Breast epithelium (tissue), 3 donors: ENCODE data around the gene CELF5.

Experiments used
- POLR2A ChIP-seq: fragments of 450-650 bp; IDR thresholded peaks from one replicate; pipeline ENCODE4 v1.6.1; 2016; ENCODE audit warnings: antibody characterized with exemption, mild to moderate bottlenecking, moderate library complexity
- POLR2AphosphoS5 ChIP-seq, 3 donors: sonication (generic); formaldehyde crosslinking; IDR thresholded peaks; one replicate each; pipeline ENCODE4 v1.6.1; 2017; ENCODE audit warnings: antibody characterized with exemption in 3 of 3
- TF ChIP-seq, protein P1 (sequence below), 3 donors: fragments of 450-650 bp; IDR thresholded peaks; one replicate each; pipeline ENCODE4 v1.5.1; 2016 to 2017; ENCODE audit warnings: antibody characterized with exemption in 3 of 3, mild to moderate bottlenecking in 3 of 3, moderate library complexity in 3 of 3

DNA sequence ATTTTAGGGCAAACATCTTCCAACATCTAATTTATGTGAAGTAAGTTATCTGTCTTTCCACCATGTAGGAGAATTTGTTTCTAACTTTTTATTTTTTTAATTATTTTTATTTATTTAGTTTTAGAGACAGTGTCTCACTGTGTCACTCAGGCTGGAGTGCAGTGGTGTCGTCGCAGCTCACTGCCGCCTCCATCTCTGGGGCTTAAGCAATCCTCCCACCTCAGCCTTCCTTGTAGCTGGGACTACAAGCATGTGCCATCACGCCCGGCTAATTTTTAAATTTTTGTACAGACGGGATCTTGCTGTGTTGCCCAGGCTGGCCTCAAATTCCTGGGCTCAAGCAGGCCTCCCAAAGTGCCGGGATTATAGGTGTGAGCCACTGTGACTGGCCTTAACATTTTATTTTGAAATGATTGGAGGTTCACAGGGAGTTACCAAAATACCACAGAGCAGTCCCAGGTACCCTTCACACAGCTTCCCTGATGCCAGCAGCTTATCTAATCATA is 58.8 kb downstream of the CELF5 start:
- TF ChIP-seq, protein P1, sequence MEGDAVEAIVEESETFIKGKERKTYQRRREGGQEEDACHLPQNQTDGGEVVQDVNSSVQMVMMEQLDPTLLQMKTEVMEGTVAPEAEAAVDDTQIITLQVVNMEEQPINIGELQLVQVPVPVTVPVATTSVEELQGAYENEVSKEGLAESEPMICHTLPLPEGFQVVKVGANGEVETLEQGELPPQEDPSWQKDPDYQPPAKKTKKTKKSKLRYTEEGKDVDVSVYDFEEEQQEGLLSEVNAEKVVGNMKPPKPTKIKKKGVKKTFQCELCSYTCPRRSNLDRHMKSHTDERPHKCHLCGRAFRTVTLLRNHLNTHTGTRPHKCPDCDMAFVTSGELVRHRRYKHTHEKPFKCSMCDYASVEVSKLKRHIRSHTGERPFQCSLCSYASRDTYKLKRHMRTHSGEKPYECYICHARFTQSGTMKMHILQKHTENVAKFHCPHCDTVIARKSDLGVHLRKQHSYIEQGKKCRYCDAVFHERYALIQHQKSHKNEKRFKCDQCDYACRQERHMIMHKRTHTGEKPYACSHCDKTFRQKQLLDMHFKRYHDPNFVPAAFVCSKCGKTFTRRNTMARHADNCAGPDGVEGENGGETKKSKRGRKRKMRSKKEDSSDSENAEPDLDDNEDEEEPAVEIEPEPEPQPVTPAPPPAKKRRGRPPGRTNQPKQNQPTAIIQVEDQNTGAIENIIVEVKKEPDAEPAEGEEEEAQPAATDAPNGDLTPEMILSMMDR (IDR thresholded peaks at IDR 0.05): no peak
- TF ChIP-seq POLR2AphosphoS5 (IDR thresholded peaks at IDR 0.05) (no peak), POLR2A (no peak)
